Ishikawa (cell line): Measurements from ENCODE around the gene NDST1.

ENCODE experiments used
- CEBPB ChIP-seq: IDR thresholded peaks from 2 replicates; pipeline ENCODE4 v1.6.1; 2012
- CREB1 ChIP-seq: IDR thresholded peaks from 2 replicates; pipeline ENCODE4 v1.6.1; 2012; ENCODE audit warnings: low read depth
- EGR1 ChIP-seq: IDR thresholded peaks from 2 replicates; pipeline ENCODE4 v1.6.1; 2012
- EP300 ChIP-seq: IDR thresholded peaks from 2 replicates; pipeline ENCODE4 v1.6.1; 2012; ENCODE audit warnings: borderline replicate concordance
- FOXM1 ChIP-seq: IDR thresholded peaks from 2 replicates; pipeline ENCODE4 v1.6.1; 2012; ENCODE audit warnings: low read depth, borderline replicate concordance
- NFIC ChIP-seq: IDR thresholded peaks from 2 replicates; pipeline ENCODE4 v1.6.1; 2012
- RAD21 ChIP-seq: IDR thresholded peaks from 2 replicates; pipeline ENCODE4 v1.6.1; 2012; ENCODE audit warnings: low read depth
- TAF1 ChIP-seq: IDR thresholded peaks from 2 replicates; pipeline ENCODE4 v1.6.1; 2012; ENCODE audit warnings: low read depth, mild to moderate bottlenecking
- TCF12 ChIP-seq: IDR thresholded peaks from 2 replicates; pipeline ENCODE4 v1.6.1; 2012; ENCODE audit warnings: low read depth
- TEAD4 ChIP-seq: IDR thresholded peaks from 2 replicates; pipeline ENCODE4 v1.6.1; 2012
- YY1 ChIP-seq: IDR thresholded peaks from 2 replicates; pipeline ENCODE4 v1.6.1; 2012; ENCODE audit warnings: low read depth
- ZBTB7A ChIP-seq: IDR thresholded peaks from 2 replicates; pipeline ENCODE4 v1.6.1; 2012; ENCODE audit warnings: low read depth
- TF ChIP-seq, protein P1 (sequence below): IDR thresholded peaks from 2 replicates; pipeline ENCODE4 v1.6.1; 2012; ENCODE audit warnings: low read depth, mild to moderate bottlenecking
- TF ChIP-seq, protein P2 (sequence below): IDR thresholded peaks from 2 replicates; pipeline ENCODE4 v1.6.1; 2012
- TF ChIP-seq, protein P3 (sequence below): IDR thresholded peaks from 2 replicates; pipeline ENCODE4 v1.6.1; 2012

Gene NDST1

DNA sequence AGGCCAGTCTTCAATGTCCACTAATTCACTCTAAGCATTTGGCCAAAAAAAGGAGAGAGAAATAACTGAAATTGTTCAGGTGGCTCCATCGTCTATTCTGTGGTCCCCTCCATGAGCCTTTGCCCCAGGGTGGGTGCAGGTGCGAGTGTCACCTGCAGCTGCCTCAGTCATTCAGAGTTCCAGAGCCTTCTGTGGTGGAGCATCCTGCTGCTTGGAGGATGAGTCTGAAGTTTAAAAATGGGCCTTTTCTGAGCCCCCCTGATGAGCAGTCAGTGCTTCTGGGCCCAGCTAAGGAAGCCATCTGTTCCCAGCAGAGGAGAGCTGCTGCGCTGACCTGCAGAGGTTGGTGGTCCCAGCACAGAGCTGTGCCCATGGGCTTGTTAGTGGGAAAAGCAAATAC is 48.2 kb downstream of the NDST1 start:
- no peak for TF ChIP-seq TEAD4
- no peak for TF ChIP-seq EGR1
- no peak for TF ChIP-seq TCF12
- TF ChIP-seq ZBTB7A, result no peak
- no peak for TF ChIP-seq YY1

DNA sequence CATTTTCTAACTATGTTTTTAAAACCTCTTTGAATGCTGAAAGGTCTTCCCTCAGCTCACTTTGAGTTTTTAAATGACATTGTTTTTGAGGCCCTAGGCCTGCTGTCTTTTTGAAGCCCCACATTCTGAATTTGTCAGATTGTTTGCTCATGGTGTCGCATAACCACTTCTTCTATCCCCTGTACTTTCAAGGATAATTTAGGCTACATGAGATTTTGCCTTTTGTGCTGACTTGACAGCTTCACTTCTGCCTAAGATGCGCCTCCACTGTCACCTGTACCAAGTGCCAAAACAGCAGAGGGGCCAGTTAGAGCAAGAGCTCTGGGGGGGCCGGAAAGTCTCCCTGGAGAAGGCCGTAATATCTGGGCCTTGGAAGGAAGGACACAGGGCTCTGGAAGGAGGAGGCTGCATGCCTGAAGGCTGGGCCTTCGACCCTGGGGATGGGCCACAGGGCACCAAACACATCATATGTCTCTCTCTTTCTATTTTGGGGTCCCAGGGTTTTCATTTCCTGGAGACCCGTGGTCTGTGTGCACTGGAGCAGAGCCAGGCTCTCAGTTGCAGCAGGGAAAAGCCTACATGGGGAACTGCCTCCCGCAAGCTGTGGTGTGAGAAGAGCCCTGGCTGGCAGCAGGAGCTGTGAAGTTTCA is 49.1 kb downstream of the NDST1 start:
- no peak for TF ChIP-seq CREB1
- no peak for TF ChIP-seq TEAD4
- TF ChIP-seq FOXM1, result no peak
- TF ChIP-seq, protein P1, sequence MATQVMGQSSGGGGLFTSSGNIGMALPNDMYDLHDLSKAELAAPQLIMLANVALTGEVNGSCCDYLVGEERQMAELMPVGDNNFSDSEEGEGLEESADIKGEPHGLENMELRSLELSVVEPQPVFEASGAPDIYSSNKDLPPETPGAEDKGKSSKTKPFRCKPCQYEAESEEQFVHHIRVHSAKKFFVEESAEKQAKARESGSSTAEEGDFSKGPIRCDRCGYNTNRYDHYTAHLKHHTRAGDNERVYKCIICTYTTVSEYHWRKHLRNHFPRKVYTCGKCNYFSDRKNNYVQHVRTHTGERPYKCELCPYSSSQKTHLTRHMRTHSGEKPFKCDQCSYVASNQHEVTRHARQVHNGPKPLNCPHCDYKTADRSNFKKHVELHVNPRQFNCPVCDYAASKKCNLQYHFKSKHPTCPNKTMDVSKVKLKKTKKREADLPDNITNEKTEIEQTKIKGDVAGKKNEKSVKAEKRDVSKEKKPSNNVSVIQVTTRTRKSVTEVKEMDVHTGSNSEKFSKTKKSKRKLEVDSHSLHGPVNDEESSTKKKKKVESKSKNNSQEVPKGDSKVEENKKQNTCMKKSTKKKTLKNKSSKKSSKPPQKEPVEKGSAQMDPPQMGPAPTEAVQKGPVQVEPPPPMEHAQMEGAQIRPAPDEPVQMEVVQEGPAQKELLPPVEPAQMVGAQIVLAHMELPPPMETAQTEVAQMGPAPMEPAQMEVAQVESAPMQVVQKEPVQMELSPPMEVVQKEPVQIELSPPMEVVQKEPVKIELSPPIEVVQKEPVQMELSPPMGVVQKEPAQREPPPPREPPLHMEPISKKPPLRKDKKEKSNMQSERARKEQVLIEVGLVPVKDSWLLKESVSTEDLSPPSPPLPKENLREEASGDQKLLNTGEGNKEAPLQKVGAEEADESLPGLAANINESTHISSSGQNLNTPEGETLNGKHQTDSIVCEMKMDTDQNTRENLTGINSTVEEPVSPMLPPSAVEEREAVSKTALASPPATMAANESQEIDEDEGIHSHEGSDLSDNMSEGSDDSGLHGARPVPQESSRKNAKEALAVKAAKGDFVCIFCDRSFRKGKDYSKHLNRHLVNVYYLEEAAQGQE, result no peak
- no peak for TF ChIP-seq NFIC
- TF ChIP-seq EGR1, result no peak
- TF ChIP-seq CEBPB, result no peak
- TF ChIP-seq YY1, result no peak
- no peak for TF ChIP-seq RAD21
- no peak for TF ChIP-seq ZBTB7A
- TF ChIP-seq, protein P2, sequence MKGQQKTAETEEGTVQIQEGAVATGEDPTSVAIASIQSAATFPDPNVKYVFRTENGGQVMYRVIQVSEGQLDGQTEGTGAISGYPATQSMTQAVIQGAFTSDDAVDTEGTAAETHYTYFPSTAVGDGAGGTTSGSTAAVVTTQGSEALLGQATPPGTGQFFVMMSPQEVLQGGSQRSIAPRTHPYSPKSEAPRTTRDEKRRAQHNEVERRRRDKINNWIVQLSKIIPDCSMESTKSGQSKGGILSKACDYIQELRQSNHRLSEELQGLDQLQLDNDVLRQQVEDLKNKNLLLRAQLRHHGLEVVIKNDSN, result no peak
- TF ChIP-seq TCF12, result no peak
- no peak for TF ChIP-seq TAF1
- TF ChIP-seq EP300, result no peak
- TF ChIP-seq, protein P3, sequence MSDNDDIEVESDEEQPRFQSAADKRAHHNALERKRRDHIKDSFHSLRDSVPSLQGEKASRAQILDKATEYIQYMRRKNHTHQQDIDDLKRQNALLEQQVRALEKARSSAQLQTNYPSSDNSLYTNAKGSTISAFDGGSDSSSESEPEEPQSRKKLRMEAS, result no peak

DNA sequence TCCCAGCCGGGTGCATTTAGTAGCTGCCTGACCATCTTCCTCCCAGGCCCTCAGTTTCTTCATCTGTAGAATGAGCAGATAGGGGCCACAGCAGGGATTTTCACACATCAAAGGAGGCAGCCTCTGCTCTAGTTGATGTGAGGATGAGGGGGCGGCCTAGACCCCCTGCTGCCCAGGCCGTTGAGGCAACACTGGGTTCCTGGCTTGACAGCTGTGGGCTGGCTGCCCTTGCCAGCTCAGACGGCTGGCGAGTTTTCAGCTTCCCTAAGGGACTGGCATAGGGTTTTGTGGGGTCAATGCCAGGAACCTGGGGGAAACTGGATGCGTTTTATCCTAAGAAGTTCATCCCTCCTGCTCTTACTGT is 49.6 kb downstream of the NDST1 start:
- no peak for TF ChIP-seq TEAD4
- no peak for TF ChIP-seq EGR1
- no peak for TF ChIP-seq ZBTB7A
- TF ChIP-seq, protein P2, result no peak
- TF ChIP-seq RAD21, result no peak
- no peak for TF ChIP-seq YY1
- TF ChIP-seq NFIC, result no peak
- no peak for TF ChIP-seq CEBPB
- no peak for TF ChIP-seq EP300
- TF ChIP-seq CREB1, result no peak
- TF ChIP-seq FOXM1, result no peak
- no peak for TF ChIP-seq TCF12
- TF ChIP-seq, protein P3, result no peak

DNA sequence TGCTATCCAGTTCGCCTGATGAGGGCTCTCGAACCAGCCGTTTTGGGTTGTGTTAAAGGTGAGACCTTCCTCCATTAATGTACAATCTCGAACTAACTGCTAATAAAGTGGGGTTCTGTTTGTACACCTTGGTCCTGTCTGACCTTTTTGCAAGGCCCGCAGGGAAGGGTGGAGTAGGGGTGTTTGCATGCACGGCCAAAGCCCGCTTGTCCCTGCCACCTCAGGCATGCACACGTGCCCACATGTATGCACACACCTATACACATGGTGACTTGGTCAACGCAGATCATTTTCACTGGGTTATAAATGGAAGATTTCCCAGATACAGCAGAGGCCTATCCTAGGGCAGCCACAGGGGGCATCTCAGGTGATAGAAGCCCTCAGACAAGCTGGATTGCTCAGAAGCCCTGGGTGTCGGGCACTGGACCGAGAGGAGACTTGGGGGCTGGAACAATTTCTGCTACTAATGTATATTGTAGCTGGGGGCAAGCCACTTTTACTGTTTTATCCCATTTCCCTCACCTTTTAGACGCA is 50.2 kb downstream of the NDST1 start:
- TF ChIP-seq TAF1 (no peak), FOXM1 (no peak), EP300 (no peak), YY1 (no peak), TCF12 (no peak), ZBTB7A (no peak), NFIC (no peak), EGR1 (no peak), CEBPB (no peak), RAD21 (no peak), TEAD4 (no peak), CREB1 (no peak)
- TF ChIP-seq, protein P1, result no peak
- TF ChIP-seq, protein P3, result no peak
- TF ChIP-seq, protein P2, result no peak

DNA sequence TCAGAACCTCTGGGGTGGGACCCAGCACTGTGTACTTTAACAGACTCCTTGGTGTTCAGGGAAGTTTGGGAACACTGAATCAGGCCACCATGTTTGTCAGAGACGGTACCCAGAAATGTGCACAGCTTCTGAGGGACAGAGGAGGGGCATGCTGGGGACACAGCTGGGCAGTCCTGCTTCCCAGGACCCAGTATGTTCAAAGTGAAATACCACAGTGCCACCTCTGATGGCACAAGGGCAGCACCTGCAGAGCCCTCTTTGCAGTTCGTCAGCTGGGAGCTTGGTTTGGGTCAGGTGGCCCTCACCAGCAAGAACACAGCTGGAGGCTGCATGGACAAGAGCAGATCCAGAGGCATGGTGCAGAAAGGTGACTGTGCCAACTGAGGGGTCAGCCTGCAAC is 51.2 kb downstream of the NDST1 start:
- TF ChIP-seq TEAD4 (no peak), CREB1 (no peak), ZBTB7A (no peak), CEBPB (no peak), TCF12 (no peak), FOXM1 (no peak), RAD21 (no peak; the same call in 1 of the 2 replicates), NFIC (no peak), EGR1 (no peak), EP300 (no peak), YY1 (no peak)
- TF ChIP-seq, protein P1, result no peak
- TF ChIP-seq, protein P3, result no peak
